Measurements from ENCODE around the gene GPR3.
A peak's percentile ranks its signal among the peaks of the same experiment; 100 is the strongest.
"Not testable (repeated sequence)": the region's sequence is repeated elsewhere in the genome, so short reads cannot be mapped to it uniquely, and the experiment has no call there.

The GPR3 gene

GRCh38 chr1:27380224-27380623, 12.2 kb upstream of the GPR3 start:
- no peak for DNase-seq

DNA sequence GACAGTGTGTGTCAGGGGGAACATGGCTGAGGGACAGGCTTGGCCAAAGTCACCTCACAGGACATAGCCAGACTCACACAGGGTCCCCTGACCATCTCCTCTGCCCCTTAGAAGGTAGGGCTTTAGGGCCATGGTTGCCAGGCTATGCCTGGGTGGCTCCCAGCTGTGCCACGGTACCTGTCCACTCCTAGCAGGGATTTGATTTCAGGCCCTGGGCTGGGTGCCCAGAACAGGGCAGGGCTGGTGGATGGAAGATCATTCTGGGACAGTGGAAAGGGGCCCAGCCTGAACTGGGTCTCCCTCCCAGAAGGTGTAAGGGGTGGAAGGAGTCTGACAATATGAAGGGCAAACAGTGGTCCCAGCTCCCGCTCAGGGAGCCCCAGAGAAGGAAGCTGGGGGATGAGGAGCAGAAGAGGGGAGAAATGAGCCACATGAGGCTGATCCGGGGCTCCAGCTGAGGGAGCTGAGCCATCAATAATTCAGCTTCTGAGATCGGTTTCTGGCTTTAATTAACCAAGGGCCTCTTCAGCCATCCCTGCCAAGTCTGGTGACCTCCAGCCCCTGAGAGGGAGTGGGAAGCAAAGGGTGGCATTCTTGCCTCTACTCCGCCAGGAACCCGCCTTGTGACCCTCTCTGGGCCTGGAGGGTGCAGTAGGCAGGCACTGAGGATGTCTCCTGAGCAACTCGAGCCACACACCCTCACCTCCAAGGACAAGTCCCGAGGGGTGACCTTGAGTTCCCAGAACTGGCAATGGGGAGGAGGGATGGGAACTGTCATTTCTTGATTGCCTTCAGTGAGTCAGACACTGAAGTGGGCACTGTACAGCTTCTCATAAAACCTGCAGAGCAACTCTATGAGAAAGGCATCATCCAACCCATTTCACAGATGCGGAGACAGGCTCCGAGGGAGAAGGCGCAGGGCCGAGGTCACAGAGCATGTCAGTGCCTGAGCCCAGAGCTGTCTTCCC, 11.4 kb upstream of the GPR3 start:
- DNase-seq, result no peak

- DNase-seq, result no peak
Observed at GRCh38 chr1:27381969-27382762, 10.3 kb upstream of the GPR3 start.

DNA sequence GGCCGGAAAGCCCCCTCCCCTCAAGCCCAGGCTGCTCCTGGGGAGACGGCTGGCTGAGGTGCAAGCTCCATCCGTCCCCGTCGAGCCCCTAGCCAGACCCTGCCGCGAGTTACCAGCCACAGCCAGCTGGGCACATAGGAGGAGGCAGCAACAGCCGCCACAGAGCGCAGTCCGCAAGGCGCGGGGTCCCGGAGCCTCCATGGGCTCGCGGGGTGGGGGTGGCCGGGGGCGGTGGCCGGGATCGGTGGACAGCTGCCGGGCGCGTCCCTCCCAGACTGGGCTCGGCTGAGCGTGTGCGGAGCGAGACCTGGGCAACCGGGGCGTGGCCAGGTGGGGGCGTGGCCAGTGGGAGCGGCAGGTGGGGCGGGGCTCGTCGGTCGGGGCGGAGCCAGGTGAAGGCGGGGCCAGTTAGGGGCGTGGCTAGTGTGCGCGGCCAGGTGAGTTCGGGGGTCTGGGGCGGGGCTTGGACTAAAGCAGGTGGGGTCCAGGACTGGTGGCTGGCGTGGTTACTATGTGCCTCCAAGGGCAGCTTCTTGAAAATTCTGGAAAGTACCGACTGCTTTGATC, 9.3 kb upstream of the GPR3 start, which contains the start of gene CD164L2:
CD164L2 (minus strand) TSS at position 295 of the 567 bp plus-strand sequence; CDS start at position 201, 94 bp downstream.
- peak; percentile 33 to 45 for DNase-seq

DNA sequence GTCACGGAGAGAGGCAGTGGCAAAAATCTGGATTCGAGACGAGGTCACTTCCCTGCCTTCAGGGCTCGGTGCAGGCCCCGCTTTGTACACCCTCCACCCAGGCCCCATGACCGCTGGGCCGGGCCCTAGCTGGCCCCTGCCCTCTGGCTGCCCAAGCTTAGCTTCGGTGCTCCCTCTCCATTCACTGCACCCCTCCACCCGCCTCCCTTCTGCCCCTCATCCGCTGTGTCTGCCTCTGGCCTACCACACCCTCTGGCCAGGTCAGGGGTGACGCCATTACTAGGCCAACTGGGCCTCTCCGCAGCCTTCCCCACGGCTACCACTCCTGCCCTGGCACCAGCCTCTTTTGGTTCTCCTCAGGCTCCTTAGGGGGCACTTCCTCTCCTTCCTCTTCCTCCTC, 8.8 kb upstream of the GPR3 start:
- DNase-seq, result no peak

DNA sequence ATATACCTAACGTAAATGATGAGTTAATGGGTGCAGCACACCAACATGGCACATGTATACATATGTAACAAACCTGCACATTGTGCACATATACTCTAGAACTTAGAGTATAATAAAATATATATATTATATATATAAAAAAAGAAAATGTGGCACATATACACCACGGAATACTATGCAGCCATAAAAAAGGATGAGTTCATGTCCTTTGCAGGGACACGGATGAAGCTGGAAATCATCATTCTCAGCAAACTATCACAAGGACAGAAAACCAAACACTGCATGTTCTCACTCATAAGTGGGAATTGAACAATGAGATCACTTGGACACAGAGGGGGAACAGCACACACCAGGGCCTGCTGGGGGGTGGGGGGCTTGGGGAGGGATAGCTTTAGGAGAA, 7.6 kb upstream of the GPR3 start:
- not testable (repeated sequence) for DNase-seq

- DNase-seq, result peak; percentile 71 to 78
Observed at GRCh38 chr1:27388337-27389005, 4.0 kb upstream of the GPR3 start.

- peak in 1 of 2 experiments; percentile 14 for DNase-seq
Observed at GRCh38 chr1:27391511-27392095, 819 bp upstream of the GPR3 start.

GRCh38 chr1:27392778-27393635, 585 bp downstream of the GPR3 start:
- DNase-seq, result no peak

- no peak for DNase-seq
Observed at GRCh38 chr1:27393641-27394281, 1.3 kb downstream of the GPR3 start.

GRCh38 chr1:27394282-27394658, 1.8 kb downstream of the GPR3 start:
- no peak for DNase-seq

DNA sequence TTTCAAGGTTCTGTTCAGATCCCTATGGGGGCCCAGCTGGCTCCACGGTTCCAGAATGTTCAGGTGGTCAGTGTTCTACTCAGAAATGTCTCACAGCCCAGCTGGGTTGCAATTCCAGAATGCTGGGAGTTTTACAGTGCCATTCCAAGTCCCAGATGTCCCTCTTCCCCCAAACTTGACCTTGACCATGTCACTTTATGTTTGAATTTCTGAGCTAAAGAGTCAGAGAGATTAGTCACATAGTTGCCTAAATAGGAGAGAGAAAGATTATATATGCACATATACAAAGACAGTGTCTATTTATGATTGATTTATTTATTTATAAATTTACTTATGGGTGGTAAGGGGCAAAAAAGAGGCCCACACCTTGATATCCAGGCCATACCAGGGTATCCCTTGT, 2.5 kb downstream of the GPR3 start:
- no peak for DNase-seq

- peak; percentile 75 to 77 for DNase-seq
Observed at GRCh38 chr1:27395441-27396195, 3.2 kb downstream of the GPR3 start.

- no peak for DNase-seq
Observed at GRCh38 chr1:27397110-27397509, 4.7 kb downstream of the GPR3 start.

DNA sequence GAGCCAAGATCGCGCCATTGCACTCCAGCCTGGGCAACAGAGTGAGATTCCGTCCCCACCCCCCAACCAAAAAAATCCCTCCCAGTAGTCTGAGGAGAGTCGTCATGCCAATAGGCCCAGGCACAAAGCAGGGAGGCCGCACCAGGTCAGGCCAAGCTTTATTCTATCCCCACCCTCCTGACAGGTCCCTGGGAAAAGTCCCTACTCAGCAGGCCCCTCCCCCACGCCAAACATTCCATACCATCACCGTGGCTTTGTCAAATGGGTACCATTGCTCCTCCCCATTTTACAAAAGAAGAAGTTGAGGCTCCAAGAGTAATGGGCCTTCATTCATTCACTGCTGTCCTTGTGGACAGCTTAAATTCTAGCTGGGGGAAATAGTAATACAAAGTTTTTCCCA, 5.3 kb downstream of the GPR3 start:
- DNase-seq, result no peak

DNA sequence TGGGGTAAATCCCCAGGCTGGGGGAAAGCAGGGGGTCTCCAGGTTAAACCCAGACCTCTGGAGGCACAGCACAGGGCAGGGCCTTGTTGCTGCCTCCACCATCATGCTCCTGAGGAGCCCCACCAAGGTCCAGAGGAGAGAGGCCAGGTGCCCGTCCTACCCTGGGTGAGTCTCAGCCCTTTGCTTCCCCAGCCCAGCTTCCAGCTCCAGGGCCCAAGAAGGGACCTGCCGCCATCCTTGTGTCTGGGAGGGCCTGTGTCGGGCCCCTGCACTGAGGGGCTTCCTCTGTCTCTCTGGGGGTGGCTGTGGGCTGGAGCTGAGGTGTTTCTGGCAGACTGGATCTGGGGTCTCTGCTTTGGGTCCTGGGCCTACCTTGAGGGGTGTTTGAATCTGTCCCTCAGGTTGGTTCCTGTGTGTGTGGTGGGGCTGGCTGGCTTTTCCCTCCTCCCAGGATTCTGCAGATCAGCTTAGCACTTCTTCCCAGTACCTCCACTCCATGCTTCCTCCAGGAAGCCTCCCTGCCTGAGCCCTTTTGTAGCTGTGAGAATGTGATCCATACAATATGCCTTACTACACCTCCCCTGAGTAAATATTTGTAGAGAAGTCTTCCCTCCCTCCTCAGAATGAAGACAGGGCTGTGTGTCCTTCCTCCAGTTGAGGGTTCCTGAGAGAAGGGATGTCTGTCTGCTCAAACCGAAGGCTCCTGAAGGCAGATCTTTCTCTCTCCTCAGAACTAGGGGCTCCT, 6.2 kb downstream of the GPR3 start:
- no peak for DNase-seq

DNA sequence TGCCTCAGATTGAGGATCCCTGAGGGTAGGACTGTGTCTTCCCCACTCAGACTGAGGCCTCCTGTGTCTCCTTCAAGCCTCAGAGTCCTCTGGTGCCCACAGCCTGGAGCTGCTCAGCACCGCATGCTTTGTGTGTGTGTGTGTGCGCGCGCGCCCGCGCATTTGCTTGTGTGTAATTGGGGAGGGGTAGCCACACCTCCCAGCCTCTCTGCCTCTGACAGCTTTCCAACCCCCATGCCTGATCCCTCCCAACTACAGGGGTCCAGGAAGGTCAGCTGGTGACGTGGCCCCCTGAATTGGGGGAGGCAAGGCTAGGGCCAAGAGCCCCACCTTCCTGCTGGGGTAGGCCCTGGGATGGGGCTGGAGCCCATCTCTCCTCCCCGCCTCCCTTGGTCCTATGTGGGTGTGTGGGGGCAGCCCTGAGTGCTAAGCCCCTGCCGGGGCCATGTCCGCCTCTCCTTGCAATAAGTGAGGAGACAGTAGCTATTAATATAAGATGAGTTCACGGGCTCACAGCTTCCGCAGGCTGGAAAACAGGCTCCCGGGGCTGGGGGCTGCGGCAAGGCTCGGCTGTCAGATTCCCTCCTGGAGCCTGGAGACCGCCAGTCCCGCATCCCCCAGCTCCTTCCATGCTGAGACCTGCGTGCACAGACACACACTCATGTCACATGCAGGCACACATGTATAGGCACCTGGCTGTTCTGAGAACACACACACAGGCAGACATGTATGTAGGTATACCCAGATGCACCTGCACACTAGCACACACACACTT, 7.0 kb downstream of the GPR3 start:
- DNase-seq, result no peak

Data from activated CD4-positive, alpha-beta T cell treated with anti-CD3 and anti-CD28 coated beads, Interleukin-2, amount 50 U/mL, for 4 hours (primary cell).